Mononuclear cell (primary cell): ENCODE data around the gene MARK4. TPM values are rescaled to one million over a fixed set of nuclear protein-coding genes. Genes with fewer than 3 reads are reported as not detected.

ENCODE experiments used
- H3K27me3 ChIP-seq: 2 replicates; pipeline ENCODE4 v1.6.0; 2011; ENCODE audit warnings: low read length, control low read depth; ENCODE audit not compliant: insufficient read depth
- H3K4me1 ChIP-seq: 2 replicates; pipeline ENCODE4 v1.5.1; 2011; ENCODE audit warnings: mild to moderate bottlenecking, low read length, control low read depth; ENCODE audit not compliant: insufficient read depth
- H3K4me3 ChIP-seq: 2 replicates; pipeline ENCODE4 v1.5.1; 2011; ENCODE audit warnings: mild to moderate bottlenecking, low read length, moderate library complexity
- H3K9me3 ChIP-seq: 2 replicates; pipeline ENCODE4 v1.5.1; 2011; ENCODE audit warnings: low read depth, mild to moderate bottlenecking, control low read depth, low read length
- total RNA-seq: library from RNA; depleted of rRNA; stranded (reverse); fragments of >200 nt; gene quantifications from one replicate; pipeline ENCODE4 v1.2.3, GENCODE V29; 2012

Gene MARK4
- 12.9 TPM for total RNA-seq

DNA sequence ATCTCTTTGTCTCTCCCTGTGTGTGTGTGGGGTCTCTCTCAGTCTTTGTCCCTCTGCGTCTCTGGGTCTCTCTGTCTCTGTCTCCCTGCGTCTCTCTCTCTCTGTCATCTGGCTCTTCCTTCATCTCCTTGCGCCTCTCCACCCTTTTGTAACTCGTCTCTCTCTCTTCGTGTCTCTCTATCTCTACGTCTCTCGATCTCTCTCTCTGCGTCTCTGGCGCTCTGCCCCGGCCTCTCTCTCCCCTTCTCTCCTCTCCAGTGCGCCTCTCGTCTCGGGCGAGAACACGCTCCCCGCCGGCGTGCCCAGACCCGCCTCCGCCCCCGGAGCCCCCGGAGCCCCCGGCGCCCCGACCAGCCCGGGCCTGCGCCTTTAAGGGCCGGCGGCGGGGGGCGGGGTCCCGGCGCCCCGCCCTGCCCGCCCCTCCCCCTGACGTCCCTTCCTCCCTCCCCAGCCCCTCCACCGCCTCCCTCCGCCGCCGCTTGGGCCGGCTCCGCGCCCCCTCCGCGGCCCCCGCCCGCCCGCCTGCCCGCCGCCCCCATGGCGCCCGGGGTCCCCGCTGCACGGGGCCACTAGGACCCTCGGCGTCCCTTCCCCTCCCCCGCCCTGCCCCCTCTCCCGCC, at the start of gene MARK4:
Gene MARK4 (plus strand): TSS at position 440 of the 620 bp plus-strand sequence. CDS start 318 bp downstream, outside the sequence.
- Histone ChIP-seq H3K4me1 (peaks cover 43% of the 10 kb centered on the region), H3K9me3 (no peaks in the 10 kb centered on the region), H3K27me3 (no peaks in the 10 kb centered on the region), H3K4me3 (peak within 1 kb of the TSS; percentile 52)

- H3K9me3 ChIP-seq: no peaks in the 10 kb centered on the region
- no peak overlapping the region for H3K4me3 ChIP-seq
- no peaks in the 10 kb centered on the region for H3K27me3 ChIP-seq
- no peaks in the 10 kb centered on the region for H3K4me1 ChIP-seq
These were observed 48.4 kb upstream of the MARK4 start for GRCh38 chr19:45202637-45203036.

GRCh38 chr19:45205810-45206209, 45.3 kb upstream of the MARK4 start:
- Histone ChIP-seq H3K4me1 (no peaks in the 10 kb centered on the region), H3K27me3 (no peaks in the 10 kb centered on the region), H3K4me3 (no peak overlapping the region), H3K9me3 (no peaks in the 10 kb centered on the region)

DNA sequence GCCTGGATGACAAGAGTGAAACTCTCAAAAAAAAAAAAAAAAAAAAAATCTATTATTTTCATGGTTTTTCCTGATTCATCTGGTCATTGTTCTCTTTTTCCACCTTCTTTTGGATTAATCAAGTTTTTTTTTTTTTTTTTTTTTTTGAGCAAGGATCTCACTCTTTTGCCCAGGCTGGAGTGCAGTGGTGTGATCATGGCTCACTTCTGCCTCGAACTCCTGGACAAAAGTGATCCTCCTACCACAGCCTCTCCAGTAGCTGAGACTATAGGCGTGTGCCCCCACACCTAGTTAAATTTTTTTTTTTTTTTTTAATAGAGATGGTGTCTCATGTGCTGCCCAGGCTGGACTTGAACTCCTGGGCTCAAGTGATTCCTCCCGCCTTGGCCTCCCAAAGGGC, 44.7 kb upstream of the MARK4 start:
- no peak overlapping the region for H3K4me3 ChIP-seq
- H3K4me1 ChIP-seq: no peaks in the 10 kb centered on the region
- no peaks in the 10 kb centered on the region for H3K9me3 ChIP-seq

DNA sequence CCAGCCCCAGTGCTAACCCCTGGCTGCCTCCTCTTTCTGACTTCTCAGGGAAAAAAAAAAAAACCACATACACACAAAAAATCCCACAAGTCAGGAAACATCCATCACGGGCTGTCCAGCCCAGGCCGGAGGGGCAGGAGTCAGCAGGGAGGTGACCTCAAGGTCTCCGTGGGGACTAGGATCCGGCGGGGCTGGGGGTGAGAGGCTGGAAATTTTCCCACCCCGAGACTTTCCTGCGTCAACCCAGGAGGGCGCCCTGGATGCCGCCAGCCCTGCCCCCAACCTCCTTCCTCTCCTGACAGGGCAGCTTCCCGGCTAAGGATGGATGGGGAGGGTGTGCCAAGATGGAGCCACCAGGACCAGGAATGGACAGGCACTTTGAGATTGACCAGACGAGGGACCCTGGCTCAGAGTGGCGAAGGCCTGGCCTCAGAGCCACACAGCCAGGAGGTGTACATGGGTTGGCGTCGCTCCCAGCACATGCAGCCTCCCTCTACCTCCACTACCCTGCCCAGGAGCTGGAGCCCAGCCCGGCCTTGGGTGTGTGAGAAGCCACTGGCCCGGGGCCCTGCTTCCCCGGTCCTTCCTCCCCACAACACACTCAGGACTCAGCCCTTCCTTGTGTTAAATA, 39.2 kb upstream of the MARK4 start:
- Histone ChIP-seq H3K4me1 (no peaks in the 10 kb centered on the region), H3K4me3 (no peak overlapping the region), H3K27me3 (peaks cover 8% of the 10 kb centered on the region), H3K9me3 (no peaks in the 10 kb centered on the region)

More for the DNA sequence above, 44.7 kb upstream of the MARK4 start:
- H3K27me3 ChIP-seq: no peaks in the 10 kb centered on the region

- no peak overlapping the region for H3K4me3 ChIP-seq
- H3K9me3 ChIP-seq: no peaks in the 10 kb centered on the region
- H3K27me3 ChIP-seq: peaks cover 14% of the 10 kb centered on the region
- no peaks in the 10 kb centered on the region for H3K4me1 ChIP-seq
These were observed 38.0 kb upstream of the MARK4 start for GRCh38 chr19:45213031-45213430.

DNA sequence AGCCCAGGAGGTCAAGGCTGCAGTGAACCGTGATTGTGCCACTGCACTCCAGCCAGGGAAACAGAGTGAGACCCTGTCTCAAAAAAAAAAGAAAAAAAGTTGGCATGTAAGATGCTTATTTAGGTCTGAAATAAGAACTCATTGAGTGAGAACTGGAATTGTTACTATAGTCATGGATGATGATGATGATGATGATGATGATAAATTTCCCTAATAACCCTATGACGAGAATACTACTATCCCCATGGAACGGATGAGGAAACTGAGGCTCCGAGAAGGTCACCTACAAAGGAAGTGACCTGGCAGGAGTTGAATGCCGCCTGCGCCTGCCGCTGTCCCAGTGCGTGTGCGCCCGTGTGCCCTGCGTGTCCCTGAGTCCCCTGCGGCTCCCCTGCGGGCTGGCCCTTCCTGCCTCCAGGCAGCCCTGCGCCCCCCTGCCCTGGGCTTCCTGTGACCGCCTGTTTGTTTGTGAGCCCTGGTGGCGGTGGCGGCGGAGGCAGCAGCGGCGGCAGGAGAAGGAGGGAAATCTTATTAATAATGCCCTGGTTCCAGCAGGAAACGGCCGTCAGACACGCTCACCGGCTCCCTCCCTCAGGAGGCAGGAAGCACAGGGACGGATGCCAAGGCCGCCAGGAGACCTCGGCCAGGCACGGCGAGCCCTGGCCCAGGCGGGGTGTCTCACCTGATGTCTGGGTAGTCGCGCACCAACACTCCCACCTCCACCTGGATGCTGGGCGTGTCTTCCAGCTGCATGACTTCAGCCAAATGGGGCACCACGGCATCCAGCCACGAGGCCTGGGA, 35.5 kb upstream of the MARK4 start:
- peaks cover 16% of the 10 kb centered on the region for H3K27me3 ChIP-seq
- no peak overlapping the region for H3K4me3 ChIP-seq
- no peaks in the 10 kb centered on the region for H3K4me1 ChIP-seq
- H3K9me3 ChIP-seq: no peaks in the 10 kb centered on the region

DNA sequence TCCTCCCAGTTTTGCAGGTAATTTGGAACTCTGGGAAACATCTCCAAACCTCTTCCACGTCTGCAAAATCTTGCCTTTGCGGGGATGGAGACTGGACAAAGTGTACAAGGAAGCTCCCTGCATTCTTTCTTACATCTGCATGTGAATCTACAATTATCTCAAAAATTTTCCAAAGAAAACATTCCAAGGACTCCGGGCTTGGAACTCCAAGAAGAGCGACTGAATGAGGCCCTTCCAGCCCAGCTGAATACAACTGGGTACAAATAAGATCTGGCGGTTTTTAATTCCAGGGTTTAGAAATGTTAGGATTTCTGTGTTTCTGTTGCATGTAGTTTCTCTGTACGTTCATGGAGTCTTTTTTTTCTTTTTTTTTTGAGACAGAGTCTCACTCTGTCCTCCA, 34.4 kb upstream of the MARK4 start:
- H3K27me3 ChIP-seq: peaks cover 16% of the 10 kb centered on the region
- no peaks in the 10 kb centered on the region for H3K4me1 ChIP-seq
- no peak overlapping the region for H3K4me3 ChIP-seq
- H3K9me3 ChIP-seq: no peaks in the 10 kb centered on the region

DNA sequence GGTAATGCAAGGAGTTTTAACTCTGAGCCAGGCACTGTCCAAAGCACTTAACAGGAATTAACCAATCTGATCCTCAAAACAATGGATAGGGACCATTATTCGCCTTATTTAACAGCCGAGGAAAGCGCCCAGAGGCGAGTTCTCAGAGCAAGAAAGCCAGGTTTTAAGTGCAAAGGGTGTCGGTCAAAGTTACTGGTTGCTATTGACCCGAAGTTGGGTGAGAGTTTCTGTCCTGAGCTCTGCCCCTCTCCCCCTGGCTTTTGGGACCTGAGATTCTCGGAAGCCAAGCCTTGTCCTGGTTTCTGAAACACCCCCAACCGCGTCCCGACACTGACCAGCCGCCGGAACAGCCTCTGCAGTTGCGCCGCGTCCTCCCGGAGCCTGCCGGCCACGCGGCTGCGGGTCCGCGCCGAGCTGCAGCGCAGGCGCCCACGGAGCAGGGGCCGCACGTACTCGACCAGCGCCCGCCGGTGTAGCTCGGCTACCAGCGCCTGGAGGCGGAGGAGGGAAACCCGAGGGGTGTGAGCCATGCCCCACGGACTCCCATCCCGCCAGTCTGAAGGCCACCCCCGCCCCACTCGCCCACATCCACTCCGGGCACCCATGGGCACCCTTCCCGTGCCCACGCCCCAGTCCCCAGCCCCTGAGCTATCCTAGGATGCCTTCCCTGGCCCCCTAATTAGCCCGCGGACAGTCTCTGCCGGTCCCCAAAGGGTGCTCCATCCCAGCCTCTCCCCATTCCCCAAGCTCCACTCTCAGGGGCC, 33.7 kb upstream of the MARK4 start:
- Histone ChIP-seq H3K4me1 (no peaks in the 10 kb centered on the region), H3K9me3 (no peaks in the 10 kb centered on the region), H3K4me3 (no peak overlapping the region), H3K27me3 (peaks cover 13% of the 10 kb centered on the region)

- Histone ChIP-seq H3K27me3 (peaks cover 13% of the 10 kb centered on the region), H3K4me3 (no peak overlapping the region), H3K9me3 (no peaks in the 10 kb centered on the region), H3K4me1 (no peaks in the 10 kb centered on the region)
These were observed 33.1 kb upstream of the MARK4 start for GRCh38 chr19:45217957-45218334.

DNA sequence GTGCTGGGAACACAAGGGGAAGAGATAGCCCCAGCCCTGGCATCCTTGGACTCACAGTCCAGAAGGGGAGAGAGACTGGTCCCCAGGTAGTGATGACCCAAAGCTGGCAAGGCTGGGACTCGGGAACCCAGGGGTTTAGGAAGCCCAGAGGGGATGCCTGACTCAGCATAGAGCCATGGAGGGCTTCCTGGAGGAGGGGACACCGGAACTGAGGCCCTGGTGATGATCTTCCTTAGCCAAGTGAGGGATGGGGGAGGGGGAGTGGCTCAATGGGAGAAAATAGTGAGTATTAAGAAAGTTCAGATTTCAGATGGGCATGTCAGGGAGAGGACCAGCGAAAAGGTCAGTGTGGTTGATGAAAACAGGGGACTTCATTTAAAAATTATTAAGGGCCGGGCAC, 32.6 kb upstream of the MARK4 start:
- Histone ChIP-seq H3K4me1 (no peaks in the 10 kb centered on the region), H3K27me3 (peaks cover 13% of the 10 kb centered on the region), H3K4me3 (no peak overlapping the region), H3K9me3 (no peaks in the 10 kb centered on the region)

DNA sequence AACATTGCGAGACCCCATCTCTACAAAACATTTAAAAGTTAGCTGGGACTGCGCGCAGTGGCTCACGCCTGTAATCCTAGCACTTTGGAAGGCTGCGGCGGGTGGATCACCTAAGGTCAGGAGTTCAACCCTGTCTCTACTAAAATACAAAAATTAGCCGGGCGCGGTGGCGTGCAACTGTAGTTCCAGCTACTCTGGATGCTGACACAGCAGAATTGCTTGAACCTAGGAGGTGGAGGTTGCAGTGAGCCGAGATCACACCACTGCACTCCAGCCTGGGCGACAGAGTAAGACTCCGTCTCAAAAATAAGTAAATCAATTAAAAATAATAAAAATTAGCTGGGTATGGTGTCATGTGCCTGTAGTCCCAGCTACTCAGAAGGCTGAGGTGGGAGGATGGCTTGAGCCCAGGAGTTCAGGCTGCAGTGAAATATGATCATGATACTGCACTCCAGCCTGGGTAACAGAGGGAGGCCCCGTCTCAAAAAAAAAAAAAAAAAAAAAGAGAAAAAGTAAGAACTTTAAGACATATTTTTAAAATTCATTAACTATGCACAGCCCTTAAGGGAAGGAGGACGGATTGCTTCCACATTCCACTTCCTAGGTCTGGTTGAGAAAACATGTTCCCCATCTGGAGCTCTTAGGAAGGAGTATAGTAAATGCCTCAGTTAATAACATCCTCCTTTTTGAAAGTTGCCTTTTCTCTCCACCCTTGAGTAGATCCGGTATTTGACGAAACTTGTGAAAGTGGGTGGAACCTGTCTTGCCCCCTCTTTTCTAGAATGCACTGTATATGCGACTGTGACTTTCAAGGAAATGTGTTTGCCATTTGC, 31.9 kb upstream of the MARK4 start:
- H3K4me3 ChIP-seq: no peak overlapping the region
- no peaks in the 10 kb centered on the region for H3K9me3 ChIP-seq
- peaks cover 13% of the 10 kb centered on the region for H3K27me3 ChIP-seq
- no peaks in the 10 kb centered on the region for H3K4me1 ChIP-seq

DNA sequence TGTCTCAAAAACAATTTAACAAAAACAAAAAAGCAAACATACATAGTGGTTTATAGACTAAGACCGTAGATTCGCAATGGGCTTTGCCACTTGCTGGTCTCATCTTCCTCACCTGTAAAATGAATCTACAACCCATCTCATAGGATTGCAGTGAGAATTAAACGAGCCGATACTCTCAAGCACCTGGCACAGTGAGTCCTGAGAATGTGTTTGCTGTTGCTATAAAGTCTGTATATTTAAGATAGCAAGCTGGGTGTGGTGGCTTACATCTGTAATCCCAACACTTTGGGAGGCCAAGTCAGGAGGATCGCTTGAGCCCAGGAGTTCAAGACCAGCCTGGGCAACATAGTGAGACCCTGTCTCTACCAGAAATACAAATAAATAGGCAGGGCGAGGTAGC, 28.3 kb upstream of the MARK4 start:
- Histone ChIP-seq H3K27me3 (peaks cover 3% of the 10 kb centered on the region), H3K4me3 (no peak overlapping the region), H3K4me1 (no peaks in the 10 kb centered on the region), H3K9me3 (no peaks in the 10 kb centered on the region)

GRCh38 chr19:45223879-45224278, 27.2 kb upstream of the MARK4 start:
- Histone ChIP-seq H3K27me3 (no peaks in the 10 kb centered on the region), H3K9me3 (no peaks in the 10 kb centered on the region), H3K4me1 (no peaks in the 10 kb centered on the region), H3K4me3 (no peak overlapping the region)
